Lower lobe of right lung (tissue), 2 donors: ENCODE data around the gene ASCC2. TPM values are rescaled to one million over a fixed set of nuclear protein-coding genes. Genes with fewer than 3 reads are reported as not detected.

Source experiments
- ATAC-seq, 2 donors: fragments of 200-7000 bp; cut with Tn5 transposase; one replicate each; pipeline ENCODE4 v1.9.1; 2020 to 2022; ENCODE audit warnings: mild to moderate bottlenecking in 2 of 2, moderate library complexity in 2 of 2
- DNase-seq: peaks from one replicate; pipeline ENCODE4 v3.0.0-alpha.2; 2020
- H3K27ac ChIP-seq: fragments of 200-600 bp; one replicate; pipeline ENCODE4 v1.8.0; 2022
- H3K27me3 ChIP-seq: fragments of 200-600 bp; one replicate; pipeline ENCODE4 v1.8.0; 2022; ENCODE audit warnings: low read depth
- H3K36me3 ChIP-seq: fragments of 200-600 bp; one replicate; pipeline ENCODE4 v1.8.0; 2022; ENCODE audit warnings: mild to moderate bottlenecking
- H3K4me1 ChIP-seq: fragments of 200-600 bp; one replicate; pipeline ENCODE4 v1.8.0; 2022
- H3K4me3 ChIP-seq: fragments of 200-600 bp; one replicate; pipeline ENCODE4 v1.8.0; 2022; ENCODE audit warnings: mild to moderate bottlenecking
- H3K9me3 ChIP-seq: fragments of 200-600 bp; one replicate; pipeline ENCODE4 v1.8.0; 2022
- CTCF ChIP-seq: fragments of 200-600 bp; IDR thresholded peaks from one replicate; pipeline ENCODE4 v1.8.0; 2022; ENCODE audit warnings: antibody characterized with exemption, mild to moderate bottlenecking
- intact Hi-C: fragments of 100-400 bp; cut with DNase I; formaldehyde crosslinking; loops from one replicate; pipeline ENCODE4 v1.11.0; 2022
- total RNA-seq: library from RNA; stranded (reverse); fragmentation: NEBNext Ultra II Directional; extraction: Animal tissue kit (Norgen Biotek cat#: 25700); gene quantifications from one replicate; pipeline ENCODE4 v1.2.1, GENCODE V29; 2021
- donor health status: DM: no; HTN: yes; CAD: no; lungs with severe emphysema.

ASCC2 gene
- total RNA-seq, 1 donor from 2014 or later, result 65.4 TPM

DNA sequence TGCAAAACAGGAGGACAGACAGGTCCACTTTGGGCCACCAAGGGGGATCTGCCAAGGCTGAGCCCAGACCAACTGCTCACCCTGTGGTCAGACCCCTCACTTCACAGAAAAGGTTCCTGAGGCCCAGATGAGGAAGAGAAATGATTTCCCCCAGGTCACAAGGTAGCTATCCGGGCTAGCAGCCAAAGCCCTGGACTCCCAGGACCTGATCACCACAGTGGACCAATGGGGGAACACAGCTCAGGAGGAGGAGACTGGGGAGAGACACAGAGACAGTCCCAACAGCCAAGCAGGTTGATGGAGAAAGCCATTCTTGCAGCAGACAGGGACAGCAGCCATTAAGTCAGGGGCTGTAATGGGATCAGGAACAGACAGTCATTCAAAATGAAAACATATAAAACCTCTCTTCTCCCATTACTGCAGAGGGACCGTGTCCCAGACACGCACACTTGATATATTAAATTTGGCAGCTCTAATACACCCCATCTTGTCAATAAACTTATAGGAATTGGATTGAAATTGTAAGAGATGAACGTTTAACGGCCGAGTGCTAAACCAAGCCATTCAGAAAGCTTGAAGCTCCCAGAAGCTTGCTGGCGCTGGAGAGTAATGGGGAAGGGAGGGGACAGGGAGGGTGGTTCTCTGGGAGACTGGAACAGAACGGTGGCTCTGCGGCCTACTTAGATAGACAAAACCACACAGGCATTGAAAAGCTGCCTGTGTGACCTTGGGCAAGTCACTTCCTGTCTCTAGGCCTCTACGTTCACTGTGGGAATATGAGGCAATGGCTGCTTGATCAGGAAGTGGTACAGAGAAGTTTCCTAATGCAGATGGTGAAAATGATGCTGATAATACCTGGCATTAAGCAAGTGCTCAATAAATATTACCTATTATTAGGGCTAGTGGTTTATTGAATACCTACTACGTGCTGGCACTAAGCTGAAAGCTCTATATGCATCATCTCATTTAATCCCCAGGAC is 87.2 kb downstream of the ASCC2 start:
- DNase-seq, result no peak
- Histone ChIP-seq H3K4me3 (no peak overlapping the region), H3K27ac (no peak overlapping the region), H3K9me3 (no peaks in the 10 kb centered on the region), H3K36me3 (peaks cover 40% of the 10 kb centered on the region), H3K4me1 (no peaks in the 10 kb centered on the region), H3K27me3 (no peaks in the 10 kb centered on the region)
- intact Hi-C loops, result no loop called here
- TF ChIP-seq CTCF, result no peak
- ATAC-seq, result peak; percentile 43 to 70

DNA sequence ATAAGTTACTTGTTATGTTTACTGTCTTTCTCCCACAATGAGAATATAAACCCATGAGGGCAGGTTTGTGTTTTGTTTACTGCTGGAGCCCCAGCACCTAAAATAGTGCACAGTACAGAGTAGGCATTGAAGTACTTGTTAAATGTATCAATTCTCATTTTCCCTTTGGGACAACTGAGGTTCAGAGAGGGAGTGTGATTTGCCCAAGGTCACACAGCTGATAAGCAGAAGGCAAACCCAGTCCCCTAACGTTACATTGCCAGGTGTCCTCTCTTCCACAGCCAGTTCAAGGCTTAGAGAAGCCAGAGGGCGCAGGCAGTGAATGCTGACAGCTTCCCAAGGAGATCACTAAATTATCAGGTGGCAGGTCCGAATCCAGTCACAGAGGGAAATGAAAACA is 88.0 kb downstream of the ASCC2 start:
- no peak overlapping the region for H3K4me3 ChIP-seq
- H3K4me1 ChIP-seq, result no peaks in the 10 kb centered on the region
- no peak for ATAC-seq
- no peak overlapping the region for H3K27ac ChIP-seq
- DNase-seq, result no peak
- intact Hi-C loops, result no loop called here
- TF ChIP-seq CTCF, result no peak
- no peaks in the 10 kb centered on the region for H3K27me3 ChIP-seq
- H3K36me3 ChIP-seq, result peaks cover 47% of the 10 kb centered on the region
- no peaks in the 10 kb centered on the region for H3K9me3 ChIP-seq

GRCh38 chr22:29748248-29748893 is 89.7 kb downstream of the ASCC2 start:
- intact Hi-C loops, result no loop called here
- no peak for ATAC-seq
- Histone ChIP-seq H3K36me3 (peaks cover 42% of the 10 kb centered on the region), H3K4me3 (no peak overlapping the region), H3K27me3 (no peaks in the 10 kb centered on the region), H3K9me3 (no peaks in the 10 kb centered on the region), H3K4me1 (no peaks in the 10 kb centered on the region), H3K27ac (no peak overlapping the region)
- no peak for TF ChIP-seq CTCF
- no peak for DNase-seq

GRCh38 chr22:29747832-29748231 is 90.2 kb downstream of the ASCC2 start:
- Histone ChIP-seq H3K9me3 (no peaks in the 10 kb centered on the region), H3K36me3 (peaks cover 44% of the 10 kb centered on the region), H3K27ac (no peak overlapping the region), H3K27me3 (no peaks in the 10 kb centered on the region), H3K4me3 (no peak overlapping the region), H3K4me1 (no peaks in the 10 kb centered on the region)
- ATAC-seq (no peak), DNase-seq (no peak)
- intact Hi-C loops, result no loop called here
- no peak for TF ChIP-seq CTCF

DNA sequence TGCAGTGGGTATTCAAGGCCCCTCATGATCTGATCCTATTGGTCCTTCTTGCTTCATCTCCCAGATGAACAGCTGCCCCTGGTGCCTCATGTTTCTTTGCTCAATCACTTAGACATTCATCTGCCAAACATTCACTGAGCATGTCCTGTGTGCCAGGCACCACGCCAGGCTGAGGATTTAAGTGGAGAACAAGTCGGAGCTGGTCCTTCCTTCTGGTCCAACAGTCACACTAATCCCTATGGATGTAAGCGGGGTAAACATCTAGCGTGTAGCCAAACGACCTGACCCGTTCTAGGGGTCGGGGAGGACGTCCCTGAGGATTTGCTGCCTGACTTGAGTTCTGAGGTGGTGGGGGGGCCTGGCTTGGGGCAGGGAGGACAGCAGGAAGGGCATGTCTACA is 93.2 kb downstream of the ASCC2 start:
- no peak for TF ChIP-seq CTCF
- Histone ChIP-seq H3K36me3 (peaks cover 64% of the 10 kb centered on the region), H3K4me3 (no peak overlapping the region), H3K9me3 (no peaks in the 10 kb centered on the region), H3K27me3 (no peaks in the 10 kb centered on the region), H3K27ac (no peak overlapping the region), H3K4me1 (no peaks in the 10 kb centered on the region)
- intact Hi-C loops, result no loop called here
- no peak for DNase-seq
- ATAC-seq, result no peak
